ENCODE results near the gene SLC25A23. TPM values are rescaled to one million over a fixed set of nuclear protein-coding genes. Genes with fewer than 3 reads are reported as not detected.

Gene SLC25A23
- total and polyA plus RNA-seq, 4 donors, result 9.3 to 34.6 (median 22.7) TPM

- TF ChIP-seq CTCF (IDR thresholded peaks at IDR 0.05; ENCODE audit: low read depth, low read length, missing input control) (no peak), HNF4G (IDR thresholded peaks at IDR 0.05) (no peak), EGR1 (IDR thresholded peaks at IDR 0.05; ENCODE audit: low read depth in 2 of 2) (no peak), HNF4A (conservative IDR thresholded peaks at IDR 0.05) (no peak), RAD21 (IDR thresholded peaks at IDR 0.05) (no peak)
Measured at GRCh38 chr19:6453951-6454565, 5.5 kb downstream of the SLC25A23 start (continued).

GRCh38 chr19:6452899-6453298, 6.7 kb downstream of the SLC25A23 start:
- Histone ChIP-seq H3K36me3 (ENCODE audit: control insufficient read depth in 4 of 4, insufficient read depth in 3 of 4, low read depth in 1 of 4, low read length in 3 of 4) (peaks cover 2 to 41% (median 28%) of the 10 kb centered on the region in 4 donors), H3K27ac (ENCODE audit: low read depth in 1 of 2, low read length in 2 of 2) (no peak overlapping the region), H3K9me3 (ENCODE audit: control insufficient read depth in 4 of 4, low read length in 3 of 4) (peaks cover 3 to 10% (median 5%) of the 10 kb centered on the region in 4 donors), H3K9ac (ENCODE audit: low read depth in 1 of 2, low read length in 2 of 2) (no peak overlapping the region), H3K4me1 (ENCODE audit: control insufficient read depth in 4 of 4, insufficient read depth in 4 of 4, low read length in 3 of 4) (no peaks in the 10 kb centered on the region), H3K4me3 (ENCODE audit: low read depth in 1 of 3, low read length in 3 of 3) (no peak overlapping the region), H3K27me3 (ENCODE audit: control insufficient read depth in 4 of 4, insufficient read depth in 4 of 4, low read length in 3 of 4) (no peaks in the 10 kb centered on the region)
- TF ChIP-seq MAX (IDR thresholded peaks at IDR 0.05), result no peak
- no peak for TF ChIP-seq EGR1 (IDR thresholded peaks at IDR 0.05; ENCODE audit: low read depth in 2 of 2)
- no peak for TF ChIP-seq HNF4A (conservative IDR thresholded peaks at IDR 0.05)
- TF ChIP-seq ATF3 (IDR thresholded peaks at IDR 0.05), result no peak
- no peak for TF ChIP-seq FOXA2 (IDR thresholded peaks at IDR 0.05)
- TF ChIP-seq CTCF (IDR thresholded peaks at IDR 0.05; ENCODE audit: low read depth, low read length, missing input control), result no peak
- no peak for TF ChIP-seq REST (IDR thresholded peaks at IDR 0.05)
- TF ChIP-seq RAD21 (IDR thresholded peaks at IDR 0.05), result no peak
- TF ChIP-seq JUND (IDR thresholded peaks at IDR 0.05), result no peak
- DNase-seq (ENCODE audit: low spot score), result no peak
- 98% methylated on average over 2 of the region's 2 CpGs for WGBS

- Histone ChIP-seq H3K9me3 (ENCODE audit: control insufficient read depth in 4 of 4, low read length in 3 of 4) (peaks cover 3 to 10% (median 5%) of the 10 kb centered on the region in 4 donors), H3K27ac (ENCODE audit: low read depth in 1 of 2, low read length in 2 of 2) (no peak overlapping the region), H3K4me3 (ENCODE audit: low read depth in 1 of 3, low read length in 3 of 3) (no peak overlapping the region), H3K4me1 (ENCODE audit: control insufficient read depth in 4 of 4, insufficient read depth in 4 of 4, low read length in 3 of 4) (no peaks in the 10 kb centered on the region), H3K9ac (ENCODE audit: low read depth in 1 of 2, low read length in 2 of 2) (no peak overlapping the region), H3K27me3 (ENCODE audit: control insufficient read depth in 4 of 4, insufficient read depth in 4 of 4, low read length in 3 of 4) (no peaks in the 10 kb centered on the region), H3K36me3 (ENCODE audit: control insufficient read depth in 4 of 4, insufficient read depth in 3 of 4, low read depth in 1 of 4, low read length in 3 of 4) (peaks cover 4 to 39% (median 28%) of the 10 kb centered on the region in 4 donors)
- no peak for DNase-seq (ENCODE audit: low spot score)
- 97% methylated on average over 19 of the region's 19 CpGs for WGBS
- TF ChIP-seq SP1 (IDR thresholded peaks at IDR 0.05) (no peak), TAF1 (conservative IDR thresholded peaks at IDR 0.05) (no peak), CTCF (IDR thresholded peaks at IDR 0.05; ENCODE audit: low read depth, low read length, missing input control) (no peak), FOXA2 (IDR thresholded peaks at IDR 0.05) (no peak), ATF3 (IDR thresholded peaks at IDR 0.05) (no peak), ZBTB33 (IDR thresholded peaks at IDR 0.05) (no peak), HNF4G (IDR thresholded peaks at IDR 0.05) (no peak), RAD21 (IDR thresholded peaks at IDR 0.05) (no peak), YY1 (IDR thresholded peaks at IDR 0.05) (no peak), GABPA (IDR thresholded peaks at IDR 0.05 in 1 of 2, conservative IDR thresholded peaks at IDR 0.05 in 1 of 2) (no peak)
Measured at GRCh38 chr19:6452223-6452614, 7.4 kb downstream of the SLC25A23 start.
